ENCODE results near the gene CNR2.
A peak's percentile ranks its signal among the peaks of the same experiment; 100 is the strongest.
"Not testable (repeated sequence)": the region's sequence is repeated elsewhere in the genome, so short reads cannot be mapped to it uniquely, and the experiment has no call there.

The CNR2 gene

GRCh38 chr1:23827717-23828116, 85.4 kb downstream of the CNR2 start:
- DNase-seq, result no peak

GRCh38 chr1:23826590-23826989, 86.6 kb downstream of the CNR2 start:
- DNase-seq, result not testable (repeated sequence)

- DNase-seq, result no peak
These were observed 87.2 kb downstream of the CNR2 start for GRCh38 chr1:23825762-23826522.

GRCh38 chr1:23825076-23825761, 87.9 kb downstream of the CNR2 start, which contains the start of gene HMGCL:
Gene HMGCL, minus strand, starts transcription at chr1:23825429. Its CDS starts 14 bp downstream, at chr1:23825415.
- DNase-seq, result peak; percentile 87

GRCh38 chr1:23824711-23825075, 88.5 kb downstream of the CNR2 start:
- DNase-seq, result no peak

DNA sequence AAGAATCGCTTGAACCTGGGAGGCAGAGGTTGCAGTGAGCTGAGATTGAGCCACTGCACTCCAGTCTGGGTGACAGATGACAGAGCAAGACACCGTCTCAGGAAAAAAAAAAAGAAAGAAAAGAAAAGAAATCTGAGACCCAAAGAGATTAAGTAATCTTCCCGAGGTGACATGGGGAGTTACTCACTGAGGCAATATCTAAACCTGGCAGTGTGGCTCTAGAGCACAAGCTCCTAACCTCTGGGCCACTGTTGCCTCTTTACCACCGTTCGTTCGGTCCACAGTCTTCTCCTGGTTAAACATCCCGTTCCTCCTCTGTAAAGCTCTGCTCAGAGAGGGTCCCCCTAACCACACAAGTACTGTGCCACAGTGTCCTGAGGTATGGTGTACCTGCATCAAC, 89.4 kb downstream of the CNR2 start:
- DNase-seq, result no peak
